ENCODE measurements around the gene LINS1.

GRCh38 chr15:100601617-100602063, 344 bp downstream of the LINS1 start:
- no peak for TF ChIP-seq CTCF (IDR thresholded peaks at IDR 0.05)
- TF ChIP-seq POLR2A (IDR thresholded peaks at IDR 0.05) = no peak
